ENCODE data around the gene RNF207.
A peak's percentile ranks its signal among the peaks of the same experiment; 100 is the strongest.

The RNF207 gene, protein sequence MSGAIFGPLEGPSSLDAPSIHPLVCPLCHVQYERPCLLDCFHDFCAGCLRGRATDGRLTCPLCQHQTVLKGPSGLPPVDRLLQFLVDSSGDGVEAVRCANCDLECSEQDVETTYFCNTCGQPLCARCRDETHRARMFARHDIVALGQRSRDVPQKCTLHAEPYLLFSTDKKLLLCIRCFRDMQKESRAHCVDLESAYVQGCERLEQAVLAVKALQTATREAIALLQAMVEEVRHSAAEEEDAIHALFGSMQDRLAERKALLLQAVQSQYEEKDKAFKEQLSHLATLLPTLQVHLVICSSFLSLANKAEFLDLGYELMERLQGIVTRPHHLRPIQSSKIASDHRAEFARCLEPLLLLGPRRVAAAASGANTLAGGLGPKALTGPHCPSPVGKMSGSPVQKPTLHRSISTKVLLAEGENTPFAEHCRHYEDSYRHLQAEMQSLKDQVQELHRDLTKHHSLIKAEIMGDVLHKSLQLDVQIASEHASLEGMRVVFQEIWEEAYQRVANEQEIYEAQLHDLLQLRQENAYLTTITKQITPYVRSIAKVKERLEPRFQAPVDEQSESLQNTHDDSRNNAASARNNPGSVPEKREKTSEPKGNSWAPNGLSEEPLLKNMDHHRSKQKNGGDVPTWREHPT

DNA sequence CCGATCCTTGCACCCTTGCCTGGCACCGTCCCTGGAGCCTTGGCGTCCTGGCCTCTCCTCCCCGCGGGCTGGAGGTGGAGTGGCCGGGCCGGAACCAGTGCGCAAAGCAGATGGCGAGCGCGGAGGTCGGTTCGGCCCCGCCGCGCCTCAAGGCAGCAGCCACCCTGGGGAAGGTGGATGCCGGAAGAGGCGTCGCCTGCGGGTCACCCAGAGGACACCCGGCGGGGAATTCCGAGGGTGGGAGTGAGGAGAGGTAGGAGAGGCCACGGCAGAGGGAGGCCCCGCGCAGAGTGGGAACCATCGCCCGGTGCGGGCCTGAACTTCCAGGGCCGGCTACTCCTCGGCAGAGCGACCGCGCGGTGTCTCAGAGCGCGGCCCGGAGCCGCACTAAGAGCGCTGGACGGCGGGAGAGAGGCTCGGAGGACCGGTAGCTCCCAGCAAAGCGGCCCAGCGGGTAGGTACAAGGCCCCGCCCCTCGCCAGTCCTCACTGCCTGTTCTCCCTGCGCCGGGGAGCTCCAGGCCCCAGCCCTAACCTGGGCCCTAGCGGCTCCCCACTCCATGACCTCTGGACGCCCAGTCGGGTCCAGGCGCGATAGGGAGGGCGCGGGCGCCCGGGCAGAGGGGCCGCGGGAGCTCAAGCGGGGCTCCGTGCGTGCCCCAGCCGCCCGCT lies at the start of gene RNF207:
Gene RNF207, plus strand, starts transcription at position 271 of the 671 bp plus-strand sequence. CDS start 417 bp downstream, outside the sequence.
- no peaks in the 10 kb centered on the region for H3K4me1 ChIP-seq (ENCODE audit: low read length)

DNA sequence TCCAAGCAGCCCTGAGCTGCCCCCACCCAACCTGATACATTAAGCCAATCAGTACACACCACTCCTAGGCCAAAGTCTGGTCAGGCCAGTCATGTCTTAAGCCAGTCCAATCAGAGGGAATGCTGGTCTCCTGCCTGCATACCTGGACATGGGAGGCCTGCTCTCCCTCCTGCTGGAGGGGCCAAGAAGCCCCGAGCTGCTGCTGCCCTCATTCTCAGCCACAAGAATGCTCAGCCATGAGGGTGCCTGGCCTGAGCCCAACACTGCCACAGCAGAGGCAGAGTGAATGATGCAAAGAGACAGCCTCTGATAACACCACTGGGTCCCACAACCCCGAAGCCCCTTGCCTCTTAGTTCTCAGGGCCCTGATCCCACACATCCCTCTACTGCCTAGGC lies 48.8 kb upstream of the RNF207 start:
- Histone ChIP-seq H3K4me2 (ENCODE audit: low read depth, low read length) (no peak overlapping the region), H3K4me1 (ENCODE audit: low read length) (no peaks in the 10 kb centered on the region), H3K79me2 (ENCODE audit: low read length) (no peaks in the 10 kb centered on the region), H3K9ac (ENCODE audit: low read length) (no peak overlapping the region), H3F3A (ENCODE audit: insufficient read depth, low read length) (no peaks in the 10 kb centered on the region), H3K9me2 (replicated peaks; ENCODE audit: insufficient read depth, low read length) (no peaks in the 10 kb centered on the region), H3K4me3 (ENCODE audit: low read length) (no peak overlapping the region), H2AFZ (ENCODE audit: low read length) (no peak overlapping the region), H3K27ac (ENCODE audit: low read length) (no peak overlapping the region), H3K36me3 (replicated peaks; ENCODE audit: insufficient read depth, low read length) (no peaks in the 10 kb centered on the region), H3K27me3 (replicated peaks; ENCODE audit: insufficient read depth, low read length) (peaks cover 90% of the 10 kb centered on the region), H4K20me1 (ENCODE audit: insufficient read depth, low read length) (no peaks in the 10 kb centered on the region), H3K9me3 (replicated peaks; ENCODE audit: insufficient read depth, low read length) (no peaks in the 10 kb centered on the region)
- DNase-seq: no peak
- no peak for TF ChIP-seq EZH2 (optimal IDR thresholded peaks at IDR 0.05; ENCODE audit: low read depth, low read length)
- TF ChIP-seq EZH2phosphoT487 (IDR thresholded peaks at IDR 0.05; ENCODE audit: low read length): no peak
- TF ChIP-seq, protein P1, sequence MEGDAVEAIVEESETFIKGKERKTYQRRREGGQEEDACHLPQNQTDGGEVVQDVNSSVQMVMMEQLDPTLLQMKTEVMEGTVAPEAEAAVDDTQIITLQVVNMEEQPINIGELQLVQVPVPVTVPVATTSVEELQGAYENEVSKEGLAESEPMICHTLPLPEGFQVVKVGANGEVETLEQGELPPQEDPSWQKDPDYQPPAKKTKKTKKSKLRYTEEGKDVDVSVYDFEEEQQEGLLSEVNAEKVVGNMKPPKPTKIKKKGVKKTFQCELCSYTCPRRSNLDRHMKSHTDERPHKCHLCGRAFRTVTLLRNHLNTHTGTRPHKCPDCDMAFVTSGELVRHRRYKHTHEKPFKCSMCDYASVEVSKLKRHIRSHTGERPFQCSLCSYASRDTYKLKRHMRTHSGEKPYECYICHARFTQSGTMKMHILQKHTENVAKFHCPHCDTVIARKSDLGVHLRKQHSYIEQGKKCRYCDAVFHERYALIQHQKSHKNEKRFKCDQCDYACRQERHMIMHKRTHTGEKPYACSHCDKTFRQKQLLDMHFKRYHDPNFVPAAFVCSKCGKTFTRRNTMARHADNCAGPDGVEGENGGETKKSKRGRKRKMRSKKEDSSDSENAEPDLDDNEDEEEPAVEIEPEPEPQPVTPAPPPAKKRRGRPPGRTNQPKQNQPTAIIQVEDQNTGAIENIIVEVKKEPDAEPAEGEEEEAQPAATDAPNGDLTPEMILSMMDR (IDR thresholded peaks at IDR 0.05; ENCODE audit: low read length): no peak

More for the DNA sequence above, at the start of gene RNF207:
- TF ChIP-seq EZH2phosphoT487 (IDR thresholded peaks at IDR 0.05; ENCODE audit: low read length): no peak
- H3K27me3 ChIP-seq (replicated peaks; ENCODE audit: insufficient read depth, low read length): peaks cover 23% of the 10 kb centered on the region
- H3K79me2 ChIP-seq (ENCODE audit: low read length): no peaks in the 10 kb centered on the region
- H3K4me3 ChIP-seq (ENCODE audit: low read length): peak within 1 kb of the TSS; percentile 67
- peak within 1 kb of the TSS; percentile 52; the same call in 1 of the 2 replicates for H3K9ac ChIP-seq (ENCODE audit: low read length)
- DNase-seq: peak; percentile 65
- H4K20me1 ChIP-seq (ENCODE audit: insufficient read depth, low read length): no peaks in the 10 kb centered on the region
- H3K9me2 ChIP-seq (replicated peaks; ENCODE audit: insufficient read depth, low read length): no peaks in the 10 kb centered on the region
- peak within 1 kb of the TSS; percentile 78 for H2AFZ ChIP-seq (ENCODE audit: low read length)
- H3F3A ChIP-seq (ENCODE audit: insufficient read depth, low read length): no peaks in the 10 kb centered on the region
- no peaks in the 10 kb centered on the region for H3K9me3 ChIP-seq (replicated peaks; ENCODE audit: insufficient read depth, low read length)
- peak within 1 kb of the TSS; percentile 65 for H3K4me2 ChIP-seq (ENCODE audit: low read depth, low read length)
- no peaks in the 10 kb centered on the region for H3K36me3 ChIP-seq (replicated peaks; ENCODE audit: insufficient read depth, low read length)
- H3K27ac ChIP-seq (ENCODE audit: low read length): no peak within 1 kb of the TSS; the same call in 1 of the 2 replicates

DNA sequence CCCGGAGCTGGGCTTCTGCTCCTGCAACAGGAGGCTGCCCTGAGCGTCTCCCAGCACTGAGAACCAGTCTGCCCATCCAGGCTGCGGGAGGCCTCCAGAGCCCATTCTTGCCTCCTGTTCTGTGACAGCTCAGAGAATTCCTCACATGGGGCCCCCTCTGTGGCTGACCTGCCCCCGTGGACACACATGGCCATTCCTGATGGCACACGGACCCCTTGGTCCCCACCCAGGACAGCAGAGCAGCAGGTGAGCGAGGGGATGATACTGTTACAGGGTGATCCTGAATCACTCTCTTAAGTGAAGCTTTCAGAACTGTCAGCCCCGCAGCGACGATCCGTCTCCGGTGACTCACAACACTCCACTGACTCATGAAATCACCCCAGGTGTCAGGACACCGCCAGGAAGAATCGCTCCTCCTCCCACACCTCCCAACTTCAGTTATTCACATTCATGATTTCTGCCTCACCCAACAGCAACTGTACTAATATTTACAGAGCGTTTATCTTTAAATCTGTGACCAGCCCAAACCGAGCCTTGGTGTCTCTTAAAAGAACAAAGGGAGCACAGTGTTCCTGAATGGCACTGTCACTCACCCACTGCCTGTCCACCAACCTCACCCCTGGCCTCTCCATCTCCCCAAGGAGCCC lies 48.3 kb upstream of the RNF207 start:
- peaks cover 90% of the 10 kb centered on the region for H3K27me3 ChIP-seq (replicated peaks; ENCODE audit: insufficient read depth, low read length)
- no peaks in the 10 kb centered on the region for H4K20me1 ChIP-seq (ENCODE audit: insufficient read depth, low read length)
- no peak overlapping the region for H3K4me3 ChIP-seq (ENCODE audit: low read length)
- TF ChIP-seq EZH2phosphoT487 (IDR thresholded peaks at IDR 0.05; ENCODE audit: low read length) (no peak), EZH2 (optimal IDR thresholded peaks at IDR 0.05; ENCODE audit: low read depth, low read length) (no peak)
- TF ChIP-seq, protein P1 (IDR thresholded peaks at IDR 0.05; ENCODE audit: low read length): no peak
- H3K9me2 ChIP-seq (replicated peaks; ENCODE audit: insufficient read depth, low read length): no peaks in the 10 kb centered on the region
- H3K79me2 ChIP-seq (ENCODE audit: low read length): no peaks in the 10 kb centered on the region
- no peaks in the 10 kb centered on the region for H3K36me3 ChIP-seq (replicated peaks; ENCODE audit: insufficient read depth, low read length)
- no peak for DNase-seq
- H2AFZ ChIP-seq (ENCODE audit: low read length): no peak overlapping the region
- H3K4me1 ChIP-seq (ENCODE audit: low read length): no peaks in the 10 kb centered on the region
- no peak overlapping the region for H3K4me2 ChIP-seq (ENCODE audit: low read depth, low read length)
- no peak overlapping the region for H3K9ac ChIP-seq (ENCODE audit: low read length)
- H3K9me3 ChIP-seq (replicated peaks; ENCODE audit: insufficient read depth, low read length): no peaks in the 10 kb centered on the region
- H3F3A ChIP-seq (ENCODE audit: insufficient read depth, low read length): no peaks in the 10 kb centered on the region
- no peak overlapping the region for H3K27ac ChIP-seq (ENCODE audit: low read length)
